ENCODE results near the gene LRMDA.

DNA sequence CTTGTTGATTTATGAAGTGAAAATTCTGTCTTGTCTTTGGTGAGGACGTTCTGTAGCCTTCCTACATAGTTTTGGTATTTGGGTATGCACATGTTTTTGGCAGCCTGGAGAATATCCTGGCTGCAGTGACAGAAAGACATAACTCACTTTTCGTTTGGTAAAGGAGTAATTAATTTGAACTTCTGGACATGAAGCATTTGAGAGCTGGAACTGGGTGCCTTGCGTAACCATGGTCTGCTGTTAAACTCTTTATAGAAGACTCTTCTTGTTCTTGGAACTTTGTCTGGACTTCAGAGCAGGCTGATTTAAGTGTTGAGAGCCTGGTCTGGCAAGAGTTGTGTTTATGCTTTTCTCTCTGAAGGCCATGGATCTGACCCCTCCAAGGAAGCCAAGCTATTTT, 231.3 kb downstream of the LRMDA start:
- no peak for TF ChIP-seq EZH2 (IDR thresholded peaks at IDR 0.05; ENCODE audit: low read length, unreplicated experiment)
- TF ChIP-seq, protein P1, sequence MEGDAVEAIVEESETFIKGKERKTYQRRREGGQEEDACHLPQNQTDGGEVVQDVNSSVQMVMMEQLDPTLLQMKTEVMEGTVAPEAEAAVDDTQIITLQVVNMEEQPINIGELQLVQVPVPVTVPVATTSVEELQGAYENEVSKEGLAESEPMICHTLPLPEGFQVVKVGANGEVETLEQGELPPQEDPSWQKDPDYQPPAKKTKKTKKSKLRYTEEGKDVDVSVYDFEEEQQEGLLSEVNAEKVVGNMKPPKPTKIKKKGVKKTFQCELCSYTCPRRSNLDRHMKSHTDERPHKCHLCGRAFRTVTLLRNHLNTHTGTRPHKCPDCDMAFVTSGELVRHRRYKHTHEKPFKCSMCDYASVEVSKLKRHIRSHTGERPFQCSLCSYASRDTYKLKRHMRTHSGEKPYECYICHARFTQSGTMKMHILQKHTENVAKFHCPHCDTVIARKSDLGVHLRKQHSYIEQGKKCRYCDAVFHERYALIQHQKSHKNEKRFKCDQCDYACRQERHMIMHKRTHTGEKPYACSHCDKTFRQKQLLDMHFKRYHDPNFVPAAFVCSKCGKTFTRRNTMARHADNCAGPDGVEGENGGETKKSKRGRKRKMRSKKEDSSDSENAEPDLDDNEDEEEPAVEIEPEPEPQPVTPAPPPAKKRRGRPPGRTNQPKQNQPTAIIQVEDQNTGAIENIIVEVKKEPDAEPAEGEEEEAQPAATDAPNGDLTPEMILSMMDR (conservative IDR thresholded peaks at IDR 0.05; ENCODE audit: low read depth, low read length): no peak
